ENCODE measurements around the gene THADA. TPM values are rescaled to one million over a fixed set of nuclear protein-coding genes. Genes with fewer than 3 reads are reported as not detected.

The THADA gene
- total RNA-seq, 1 experiment from 2014 or later = 14.1 TPM

Other genes starting within 250 kb of the THADA start
- gene PLEKHH2, start 41.2 kb upstream of the THADA start, total RNA-seq (2014; rRNA removed; shearing (Covaris generic)) = 4.5 and 9.4 TPM in 2 replicates
- 0.75 and 1.1 TPM in 2 replicates for gene C1GALT1C1L, start 80.4 kb upstream of the THADA start, total RNA-seq (2014; rRNA removed; shearing (Covaris generic))
- 12.7 and 15.7 TPM in 2 replicates for gene DYNC2LI1, start 178.0 kb upstream of the THADA start, total RNA-seq (2014; rRNA removed; shearing (Covaris generic))
- not detected in 2 replicates for gene ABCG5, start 242.8 kb upstream of the THADA start, total RNA-seq (2014; rRNA removed; shearing (Covaris generic))
- not detected in 2 replicates for gene ABCG8, start 242.9 kb upstream of the THADA start, total RNA-seq (2014; rRNA removed; shearing (Covaris generic))

All from SJSA1 (cell line).